ENCODE results near the gene DDIT3. TPM values are rescaled to one million over a fixed set of nuclear protein-coding genes. Genes with fewer than 3 reads are reported as not detected.

DDIT3 gene
- total and polyA plus RNA-seq, 2 of the 4 experiments (the other 2 are of a cell fraction), result 19.4 to 54.4 TPM

DNA sequence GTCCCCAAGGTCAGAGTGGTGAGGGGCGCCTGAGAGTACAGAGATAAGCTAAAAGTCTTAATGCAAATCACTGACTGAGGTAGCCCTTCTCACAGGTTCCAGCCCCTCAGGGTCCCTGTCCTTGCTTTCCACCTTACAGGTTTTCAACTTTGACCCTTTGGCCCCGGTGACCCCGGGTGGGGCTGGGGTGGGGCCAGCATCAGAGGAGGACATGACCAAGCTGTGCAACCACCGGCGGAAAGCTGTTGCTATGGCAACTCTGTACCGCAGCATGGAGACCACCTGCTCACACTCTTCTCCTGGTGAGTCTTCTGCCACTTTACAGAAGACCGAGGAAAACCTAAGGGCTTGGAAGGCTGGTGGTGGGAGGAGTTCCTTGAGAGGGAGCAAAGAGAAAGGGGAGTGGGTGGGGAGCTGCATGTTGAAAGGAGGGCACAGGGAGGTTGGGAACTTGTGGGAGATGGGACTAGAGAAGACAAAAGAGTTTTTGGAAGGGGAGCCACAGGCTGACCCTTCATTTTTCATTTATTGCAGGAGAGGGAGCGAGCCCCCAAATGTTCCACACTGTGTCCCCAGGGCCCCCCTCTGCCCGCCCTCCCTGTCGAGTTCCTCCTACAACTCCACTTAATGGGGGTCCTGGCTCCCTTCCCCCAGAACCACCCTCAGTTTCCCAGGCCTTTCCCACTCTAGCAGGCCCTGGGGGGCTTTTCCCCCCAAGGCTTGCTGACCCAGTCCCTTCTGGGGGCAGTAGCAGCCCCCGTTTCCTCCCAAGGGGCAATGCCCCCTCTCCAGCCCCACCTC, 4.7 kb upstream of the DDIT3 start (continued):
- TF ChIP-seq CHD1 (IDR thresholded peaks at IDR 0.05; ENCODE audit: low read depth, low read length), result no peak

DNA sequence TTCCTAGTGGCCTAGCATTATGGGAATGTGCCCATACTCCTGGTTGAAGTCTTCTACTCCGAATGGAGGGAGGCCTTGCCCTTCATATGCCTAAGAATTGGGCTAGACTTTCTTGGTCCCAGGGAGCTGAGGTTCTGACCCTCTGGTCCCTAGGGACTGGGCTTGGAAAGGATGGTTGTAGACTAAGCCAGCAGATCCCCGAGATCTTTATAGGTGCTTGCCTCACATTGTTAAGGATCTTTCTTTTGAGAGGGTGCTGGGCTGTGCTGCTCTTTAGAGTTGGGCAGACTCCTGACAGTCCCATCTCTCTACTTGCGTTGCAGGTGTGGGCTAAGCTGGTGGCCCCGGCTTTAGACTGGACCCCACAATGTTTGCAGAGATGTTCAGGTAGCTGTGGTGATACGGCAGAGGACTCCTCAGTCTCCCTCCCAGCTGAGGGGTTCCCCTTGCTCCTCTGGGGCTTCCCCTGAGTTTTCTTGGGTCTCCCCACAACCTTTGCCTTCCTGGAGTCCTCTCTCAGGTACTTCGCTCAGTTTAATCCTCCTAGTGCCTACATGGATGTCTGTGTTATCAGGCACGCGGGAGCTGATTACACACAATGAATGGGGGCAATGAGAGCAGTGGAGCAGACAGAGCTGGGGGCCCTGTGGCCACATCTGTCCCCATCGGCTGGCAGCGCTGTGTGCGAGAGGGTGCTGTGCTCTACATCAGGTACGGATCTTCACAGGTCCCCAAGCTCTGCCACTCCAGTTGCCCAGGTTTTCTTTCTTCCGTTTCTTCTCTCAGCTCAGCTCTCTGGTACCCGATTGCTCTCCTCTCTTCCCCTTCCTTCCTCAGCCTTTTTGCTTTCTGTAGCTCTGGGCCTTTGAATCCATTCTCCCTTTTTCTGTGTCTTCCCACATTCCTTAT, 3.6 kb upstream of the DDIT3 start:
- Histone ChIP-seq H3K4me3 (ENCODE audit: insufficient read depth, low read depth, low read length) (peak overlapping the region; percentile 54), H3K79me1 (ENCODE audit: low read depth in 1 of 2, low read length in 2 of 2) (peaks cover 14 to 62% of the 10 kb centered on the region in 2 experiments), H3K9me1 (ENCODE audit: insufficient read depth, low read length) (peaks cover 14% of the 10 kb centered on the region), H3K27ac (ENCODE audit: insufficient read depth, low read length) (peak overlapping the region; percentile 88), H4K91ac (ENCODE audit: insufficient read depth, low read depth, low read length) (peak overlapping the region; percentile 64), H2AK5ac (ENCODE audit: low read depth, low read length) (peak overlapping the region; percentile 98), H3K56ac (ENCODE audit: extremely low read depth, insufficient read depth, low read length) (peak overlapping the region; percentile 91), H4K5ac (ENCODE audit: low read depth, low read length) (no peak overlapping the region), H2BK5ac (ENCODE audit: low read depth, low read length, poor library complexity, severe bottlenecking) (peak overlapping the region; percentile 83), H2BK15ac (ENCODE audit: low read depth, low read length) (peak overlapping the region; percentile 59; the same call in 1 of the 3 replicates), H3K4me2 (ENCODE audit: low read depth, low read length) (peak overlapping the region; percentile 93), H3K18ac (ENCODE audit: low read depth, low read length) (no peak overlapping the region; the same call in 1 of the 2 replicates), H3K27me3 (ENCODE audit: control insufficient read depth, insufficient read depth, low read length) (no peaks in the 10 kb centered on the region), H2BK20ac (ENCODE audit: low read depth, low read length) (0 out of 2 replicates have a peak overlapping the region, but pooled peaks have one; percentile 12), H4K20me1 (ENCODE audit: insufficient read depth, low read length) (peaks cover 36% of the 10 kb centered on the region), H2AK9ac (replicated peaks; ENCODE audit: low read depth, low read length, poor library complexity) (peak overlapping the region; percentile 40), H3K4ac (ENCODE audit: low read depth, low read length) (peak overlapping the region; percentile 91), H2AFZ (replicated peaks; ENCODE audit: low read length, poor library complexity) (no peak overlapping the region), H3K14ac (replicated peaks; ENCODE audit: low read depth, low read length) (peak overlapping the region; percentile 93), H3K4me1 (ENCODE audit: control insufficient read depth, insufficient read depth, low read length) (peaks cover 22% of the 10 kb centered on the region), H2BK120ac (ENCODE audit: low read depth, low read length) (no peak overlapping the region; the same call in 1 of the 2 replicates), H3K9ac (ENCODE audit: low read depth, low read length) (peak overlapping the region; percentile 91), H3K23ac (ENCODE audit: low read depth, low read length) (peak overlapping the region; percentile 39), H4K8ac (ENCODE audit: low read depth in 2 of 2, low read length in 2 of 2) (peak overlapping the region; percentile 47 to 78; a peak in 2 of 4 replicates), H3K9me3 (ENCODE audit: control insufficient read depth, insufficient read depth, low read length) (no peaks in the 10 kb centered on the region), H3K36me3 (ENCODE audit: control insufficient read depth, insufficient read depth, low read length) (peaks cover 45% of the 10 kb centered on the region)
- ATAC-seq (ENCODE audit: low read depth), result no peak
- ChIA-PET POLR2A (ENCODE audit: unreplicated experiment) (interaction anchor here (0.7 kb wide), 1 partner anchor 12 kb away, joined by 7 read pairs; no protein-coding TSS in a partner anchor), CTCF (interaction anchor here (0.6 kb wide), 1 partner anchor 805 kb away, joined by 3 read pairs; no protein-coding TSS in a partner anchor)
- dilution Hi-C loops (cut with HindIII; ENCODE audit: low sequenced_read_pairs, unreplicated experiment), result no loop called here
- intact Hi-C loops (cut with micrococcal nuclease), result no loop called here
- no peak for TF ChIP-seq MAZ (IDR thresholded peaks at IDR 0.05; ENCODE audit: borderline replicate concordance, low read depth, low read length)
- TF ChIP-seq RAD21 (IDR thresholded peaks at IDR 0.05; ENCODE audit: low read length), result no peak
- TF ChIP-seq, protein P1, sequence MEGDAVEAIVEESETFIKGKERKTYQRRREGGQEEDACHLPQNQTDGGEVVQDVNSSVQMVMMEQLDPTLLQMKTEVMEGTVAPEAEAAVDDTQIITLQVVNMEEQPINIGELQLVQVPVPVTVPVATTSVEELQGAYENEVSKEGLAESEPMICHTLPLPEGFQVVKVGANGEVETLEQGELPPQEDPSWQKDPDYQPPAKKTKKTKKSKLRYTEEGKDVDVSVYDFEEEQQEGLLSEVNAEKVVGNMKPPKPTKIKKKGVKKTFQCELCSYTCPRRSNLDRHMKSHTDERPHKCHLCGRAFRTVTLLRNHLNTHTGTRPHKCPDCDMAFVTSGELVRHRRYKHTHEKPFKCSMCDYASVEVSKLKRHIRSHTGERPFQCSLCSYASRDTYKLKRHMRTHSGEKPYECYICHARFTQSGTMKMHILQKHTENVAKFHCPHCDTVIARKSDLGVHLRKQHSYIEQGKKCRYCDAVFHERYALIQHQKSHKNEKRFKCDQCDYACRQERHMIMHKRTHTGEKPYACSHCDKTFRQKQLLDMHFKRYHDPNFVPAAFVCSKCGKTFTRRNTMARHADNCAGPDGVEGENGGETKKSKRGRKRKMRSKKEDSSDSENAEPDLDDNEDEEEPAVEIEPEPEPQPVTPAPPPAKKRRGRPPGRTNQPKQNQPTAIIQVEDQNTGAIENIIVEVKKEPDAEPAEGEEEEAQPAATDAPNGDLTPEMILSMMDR (conservative IDR thresholded peaks at IDR 0.05; ENCODE audit: low read depth, low read length), result no peak
- TF ChIP-seq SMC3 (IDR thresholded peaks at IDR 0.05; ENCODE audit: low read depth, low read length), result no peak
- no peak for TF ChIP-seq ELK1 (IDR thresholded peaks at IDR 0.05; ENCODE audit: borderline replicate concordance, low read depth, low read length)
- TF ChIP-seq FOS (IDR thresholded peaks at IDR 0.05; ENCODE audit: low read depth, low read length), result no peak
- no peak for TF ChIP-seq CHD1 (IDR thresholded peaks at IDR 0.05; ENCODE audit: low read depth, low read length)
- TF ChIP-seq MXI1 (IDR thresholded peaks at IDR 0.05; ENCODE audit: borderline replicate concordance, low read depth, low read length), result no peak
- BruUV-seq (replicated peaks), result no TSS peak
- DNase-seq, result no peak
- WGBS, 2 experiments (ENCODE audit: extremely low coverage in 2 of 2, insufficient read length in 1 of 2), result 75% methylated on average over 4 of the region's 14 CpGs; no CpG with 5 or more reads in 1 of the 2 experiments
- in situ Hi-C loops (cut with MboI; ENCODE audit: low sequenced_read_pairs), result no loop called here

All from IMR-90 (cell line).